ACHN (cell line): Measurements from ENCODE around the gene DPP6.
A peak's percentile ranks its signal among the peaks of the same experiment; 100 is the strongest.

Experiments used
- DNase-seq: peaks from one replicate; pipeline ENCODE4 v3.0.0-alpha.2; 2015
- in situ Hi-C: cut with HindIII; loops from 2 replicates; pipeline ENCODE4 v1.10.0; 2017; ENCODE audit warnings: low sequenced_read_pairs, low pct_ligation_motif_present, low pct_unique_long_range_greater_than_20kb

Gene DPP6

DNA sequence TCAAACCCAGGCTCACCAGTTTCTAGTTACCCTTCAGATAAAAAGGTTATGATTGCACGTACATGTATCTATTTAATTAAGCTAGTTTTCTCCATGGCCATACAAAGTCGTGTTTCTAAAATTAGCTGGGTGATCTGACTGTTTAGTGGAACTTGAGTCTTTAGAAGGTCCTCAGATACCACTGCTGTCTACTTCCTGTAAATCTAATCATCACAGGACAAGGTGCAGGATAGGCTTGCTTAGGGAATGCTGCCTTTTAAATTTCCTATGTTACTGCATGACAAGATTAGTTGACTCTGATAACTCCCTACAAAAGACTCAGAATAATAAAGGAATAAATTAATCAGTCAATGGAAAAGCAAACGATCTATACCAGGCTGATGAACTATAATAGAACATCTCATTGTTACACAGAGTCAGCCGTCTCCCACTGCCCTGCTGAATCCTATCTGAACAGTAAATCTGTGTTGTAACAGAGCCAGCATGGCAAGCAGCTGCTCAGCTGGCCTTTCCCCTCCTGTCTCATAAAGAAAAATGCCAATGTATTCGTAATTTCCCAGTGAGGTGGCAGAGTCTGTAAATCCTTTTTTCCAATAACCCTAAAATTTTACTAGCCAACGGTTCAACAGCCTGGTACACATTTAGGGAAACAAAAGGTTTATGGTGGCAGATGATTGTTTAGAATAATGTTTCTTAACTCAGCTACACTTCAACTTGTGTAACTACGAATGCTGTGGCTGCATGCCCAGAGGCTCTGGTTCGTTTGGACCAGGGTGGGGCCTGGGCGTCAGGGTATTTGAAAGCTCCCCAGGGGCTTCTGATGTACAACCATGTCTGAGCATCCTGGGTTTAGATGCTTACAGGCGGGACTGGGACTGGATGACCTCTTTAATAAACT lies 632.7 kb downstream of the DPP6 start:
- in situ Hi-C loops: no loop called here
- DNase-seq: no peak

DNA sequence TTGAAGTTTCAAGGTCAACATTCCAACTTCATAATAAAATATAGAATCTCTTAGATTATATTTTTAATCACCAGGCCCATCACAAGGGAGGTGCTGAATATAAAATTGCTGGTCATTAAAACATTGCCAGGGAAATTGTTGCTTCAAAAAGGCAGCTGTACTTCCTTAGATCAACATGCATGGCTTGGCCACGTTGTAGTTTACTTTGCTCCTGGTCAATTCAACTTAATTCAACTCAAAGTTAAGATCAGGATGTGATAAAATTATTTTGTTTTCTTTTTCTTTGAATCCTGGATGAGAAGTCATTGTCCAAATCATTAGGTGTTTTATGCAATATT lies 633.3 kb downstream of the DPP6 start:
- in situ Hi-C loops: no loop called here
- no peak for DNase-seq

DNA sequence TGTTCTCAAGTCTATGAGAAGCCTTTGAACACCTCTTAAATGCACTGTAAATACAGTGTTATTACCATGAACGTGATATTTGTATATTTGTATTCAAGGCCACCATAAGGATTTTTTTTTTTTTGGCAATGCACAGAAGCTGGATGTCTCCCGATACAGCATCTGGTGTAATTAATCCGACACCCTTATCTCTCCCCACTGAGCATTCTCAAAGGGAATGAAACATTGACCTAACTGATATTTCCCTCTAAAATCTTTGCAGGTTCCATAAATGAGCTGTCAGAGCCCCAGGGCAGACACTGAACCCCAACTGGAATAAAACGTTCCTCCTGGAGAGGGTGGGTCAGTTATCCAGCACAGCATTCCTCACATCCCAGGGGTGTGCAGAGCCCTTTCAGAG lies 634.1 kb downstream of the DPP6 start:
- DNase-seq: no peak
- in situ Hi-C loops: no loop called here

DNA sequence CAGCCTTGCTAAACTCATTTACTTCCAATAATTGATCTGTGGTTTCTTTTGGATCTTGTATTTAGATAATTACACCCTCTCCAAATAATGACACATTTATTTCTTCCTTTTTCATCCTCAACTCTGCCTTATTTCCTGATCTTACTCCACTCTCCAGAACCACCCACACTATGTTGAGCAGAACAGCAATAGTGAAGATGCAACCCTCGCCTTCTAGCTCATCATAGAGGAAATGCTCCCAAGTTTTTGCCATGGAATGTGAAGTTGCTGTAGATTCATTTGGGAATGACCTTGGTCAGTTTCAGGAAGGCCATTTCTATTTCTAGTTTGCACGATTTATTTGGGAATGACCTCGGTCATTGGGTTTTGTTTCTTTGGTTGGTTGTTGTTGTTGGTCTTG lies 636.8 kb downstream of the DPP6 start:
- DNase-seq: no peak
- in situ Hi-C loops: no loop called here

DNA sequence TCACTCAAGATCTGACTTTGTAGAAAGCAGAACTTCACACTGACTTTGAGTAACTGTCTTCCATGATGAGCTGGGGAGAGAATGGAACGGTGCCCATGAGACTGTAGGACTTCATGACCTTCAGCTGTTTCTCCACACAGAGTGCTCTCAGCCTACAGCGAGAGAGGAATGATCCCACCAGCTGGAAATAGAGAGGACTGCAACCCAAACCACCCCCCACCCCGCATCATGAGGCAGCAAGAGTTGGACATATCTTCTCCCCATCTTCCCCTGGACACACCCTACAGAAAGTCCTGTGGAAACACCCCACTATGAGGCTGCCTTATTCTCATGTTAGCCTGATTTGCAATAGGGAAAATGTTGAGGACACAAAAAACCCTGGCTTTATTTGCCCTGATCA lies 638.2 kb downstream of the DPP6 start:
- no peak for DNase-seq
- in situ Hi-C loops: no loop called here

DNA sequence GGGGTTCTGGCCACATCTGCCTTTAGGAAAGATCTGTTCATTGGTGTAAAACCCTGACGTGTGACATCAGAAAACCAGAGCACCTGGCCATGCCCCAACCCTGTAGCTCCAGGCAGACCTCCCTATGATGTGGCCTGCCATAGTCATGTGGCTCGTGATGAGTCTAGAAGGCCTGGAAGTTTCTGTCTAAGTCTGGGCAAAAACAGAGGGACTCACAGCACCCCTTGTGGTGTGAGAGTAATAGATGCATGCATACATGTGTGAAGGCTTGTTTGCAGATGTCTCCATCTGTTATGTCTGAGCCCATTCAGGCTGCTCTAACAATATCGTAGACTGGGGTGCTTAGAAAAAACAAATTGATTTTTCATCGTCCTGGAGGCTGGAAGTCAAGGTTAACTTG lies 641.5 kb downstream of the DPP6 start:
- in situ Hi-C loops: no loop called here
- no peak for DNase-seq

DNA sequence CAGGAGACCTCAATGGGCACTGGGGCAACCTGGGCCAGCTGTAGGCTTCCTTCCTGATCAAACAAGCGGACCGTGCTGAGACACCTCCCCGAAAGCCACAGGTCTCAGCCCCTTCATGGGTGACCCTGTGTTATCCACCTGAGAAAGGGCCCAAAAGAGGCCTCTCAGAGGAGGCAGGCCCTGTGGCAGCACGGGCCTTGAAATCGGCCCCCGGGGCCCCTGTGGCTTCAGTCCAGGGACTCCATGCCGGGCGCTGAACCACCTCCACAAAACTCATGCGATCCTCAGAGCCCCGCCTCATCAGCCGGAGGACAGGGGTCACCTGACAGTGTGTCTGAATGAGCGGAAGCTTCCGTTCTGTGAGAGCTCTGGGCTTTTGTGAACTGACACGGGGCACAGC lies 643.6 kb downstream of the DPP6 start:
- DNase-seq: no peak
- in situ Hi-C loops: no loop called here

DNA sequence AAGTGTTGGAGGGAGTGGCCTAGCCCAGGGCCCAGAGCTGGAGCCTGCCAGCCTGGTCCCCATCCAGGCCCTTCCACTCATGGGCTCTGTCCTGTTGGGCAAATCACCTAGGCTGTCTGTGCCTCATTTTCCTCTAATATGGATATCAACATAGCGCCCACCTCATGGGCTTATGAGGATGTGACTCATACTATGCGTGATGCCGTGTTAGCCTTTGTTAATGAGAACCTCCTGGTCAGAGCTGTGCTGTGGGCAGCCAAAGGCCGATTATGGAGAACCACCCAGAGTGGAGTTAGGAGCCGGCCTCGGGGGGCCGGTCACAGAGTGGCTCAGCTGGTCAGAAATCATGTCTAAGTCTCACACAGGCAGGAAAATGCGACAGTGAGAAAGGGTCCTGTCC lies 644.4 kb downstream of the DPP6 start:
- in situ Hi-C loops: no loop called here
- no peak for DNase-seq

DNA sequence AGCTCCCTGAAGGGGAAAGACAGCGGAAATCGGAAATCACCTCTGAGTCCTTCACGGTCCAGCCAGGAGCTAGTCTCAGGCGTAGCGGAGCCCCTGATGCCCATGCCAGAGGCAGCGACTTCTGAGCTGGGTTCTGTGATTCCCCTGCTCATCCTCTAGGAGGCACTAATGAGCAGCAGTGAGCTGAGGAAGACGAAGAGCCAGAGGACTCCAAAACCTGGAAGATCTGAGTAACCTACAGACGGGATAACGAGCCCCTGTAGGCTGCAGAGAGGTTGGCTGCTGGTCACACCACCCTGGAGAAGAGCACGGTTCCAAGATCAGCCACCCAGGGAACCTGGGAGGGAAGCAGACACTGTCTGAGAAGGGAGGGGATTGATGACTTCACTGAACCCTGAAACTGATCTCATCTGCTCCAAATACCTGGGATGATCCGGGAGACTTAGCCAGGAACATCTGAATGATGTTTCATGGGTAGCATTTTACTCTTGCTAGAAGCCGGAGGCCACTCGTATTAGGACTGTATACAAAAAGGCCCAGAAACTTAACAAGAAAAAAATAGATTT lies 646.6 kb downstream of the DPP6 start:
- in situ Hi-C loops: no loop called here
- DNase-seq: peak; percentile 37

DNA sequence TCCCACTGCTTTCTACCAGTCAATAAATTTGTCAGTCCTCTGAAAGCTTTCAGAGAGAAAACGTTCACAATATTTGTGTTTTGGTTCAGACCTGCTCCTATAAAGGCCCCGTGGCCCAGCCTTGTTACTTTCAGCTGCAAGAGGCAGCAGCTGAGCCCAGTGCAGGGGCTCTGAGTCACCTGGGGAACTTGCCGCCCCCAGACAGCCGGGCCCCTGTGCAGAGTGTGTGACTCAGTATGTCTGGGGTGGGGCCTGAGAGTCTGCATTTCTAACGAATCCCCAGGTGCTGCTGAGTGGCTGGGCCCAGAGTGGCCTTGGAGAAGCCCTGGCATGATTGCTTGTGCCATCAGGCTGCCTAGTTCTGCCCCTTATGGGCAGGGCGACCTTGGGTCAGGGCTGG lies 647.2 kb downstream of the DPP6 start:
- in situ Hi-C loops: no loop called here
- DNase-seq: no peak

DNA sequence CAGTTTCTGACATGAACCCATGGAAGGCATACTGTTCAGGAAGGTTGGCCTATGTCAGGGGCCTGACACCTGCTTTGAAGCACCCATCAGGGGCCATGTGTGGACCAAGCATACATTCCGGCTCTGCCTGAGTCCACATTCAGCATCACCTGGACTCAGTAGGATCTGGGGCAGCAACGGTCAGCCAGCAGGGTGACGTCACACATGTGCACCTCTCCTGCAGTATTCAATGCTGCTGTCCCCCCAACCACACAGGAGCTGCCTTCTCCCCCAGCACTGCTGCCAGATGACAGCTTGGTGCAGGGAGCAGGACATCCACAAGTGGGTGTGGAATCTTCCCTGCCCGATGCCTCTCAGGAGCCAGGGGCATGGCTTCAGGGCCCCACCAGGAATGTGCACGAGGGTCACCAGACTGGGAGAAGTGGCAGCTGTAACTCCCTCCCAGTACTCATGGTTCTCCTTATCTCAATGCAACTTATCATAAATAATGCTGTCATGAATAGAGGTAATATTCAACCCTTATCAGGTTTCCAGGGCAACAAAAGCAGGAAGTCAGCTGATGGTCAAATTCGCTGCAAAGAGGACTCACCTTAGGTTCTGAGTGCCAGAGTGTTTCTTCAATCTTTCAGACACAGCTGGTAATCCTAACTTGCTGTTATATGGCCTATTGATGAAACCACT lies 657.8 kb downstream of the DPP6 start:
- in situ Hi-C loops: no loop called here
- DNase-seq: no peak

DNA sequence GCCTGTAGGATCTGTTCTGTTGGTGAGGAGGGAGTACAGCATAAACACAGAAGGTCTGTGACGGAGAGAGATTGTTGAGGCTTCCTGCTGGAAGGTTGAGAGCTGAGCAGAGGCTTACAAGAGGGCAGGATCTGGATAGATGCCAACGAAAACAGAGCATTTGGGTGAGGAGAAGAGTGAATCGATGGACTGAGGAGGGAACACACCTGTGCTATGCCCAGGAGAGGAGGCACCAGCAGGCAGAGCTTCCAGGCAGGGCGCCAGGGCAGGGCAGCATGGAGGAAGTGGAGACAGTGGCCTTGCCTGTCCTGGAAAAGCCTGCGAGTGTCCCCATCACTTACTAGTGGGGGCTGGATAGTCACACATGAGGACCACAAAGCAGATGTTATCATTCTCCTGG lies 667.8 kb downstream of the DPP6 start:
- in situ Hi-C loops: no loop called here
- no peak for DNase-seq

DNA sequence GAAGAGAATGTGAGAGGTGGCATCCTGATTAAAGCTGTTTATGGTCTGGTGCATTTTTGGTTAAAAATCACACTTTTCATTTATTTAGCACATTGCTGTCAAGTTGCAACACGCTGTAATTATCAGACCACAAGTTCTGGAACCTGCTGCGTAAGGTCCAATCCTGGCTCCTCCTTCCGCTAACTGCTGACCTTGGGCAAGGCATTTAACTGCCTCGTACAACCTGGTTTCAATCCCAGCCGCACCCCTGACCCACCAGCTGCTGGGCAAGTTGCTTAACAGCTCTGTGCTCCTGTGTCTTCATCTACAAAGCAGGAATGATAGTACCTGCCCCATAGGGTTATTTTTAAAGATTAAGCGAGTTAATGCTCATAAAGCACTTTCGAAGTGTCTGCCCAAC lies 668.9 kb downstream of the DPP6 start:
- in situ Hi-C loops: no loop called here
- DNase-seq: no peak

DNA sequence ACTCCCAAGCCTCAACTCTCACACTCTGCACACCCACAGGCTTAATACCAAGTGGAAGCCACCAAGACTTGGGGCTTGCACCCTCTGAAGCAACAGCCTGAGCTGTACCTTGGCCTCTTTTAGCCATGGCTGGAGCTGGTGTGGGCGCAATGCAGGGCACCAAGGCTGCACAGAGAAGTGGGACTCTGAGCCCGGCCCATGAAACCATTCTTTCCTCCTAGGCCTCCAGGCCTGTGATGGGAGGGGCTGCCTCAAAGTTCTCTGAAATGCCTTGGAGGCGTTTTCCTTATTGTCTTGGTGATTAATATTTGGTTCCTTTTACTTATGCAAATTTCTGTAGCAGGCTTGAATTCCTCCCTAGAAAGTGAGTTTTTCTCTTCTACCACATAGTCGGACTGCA lies 674.2 kb downstream of the DPP6 start:
- no peak for DNase-seq
- in situ Hi-C loops: no loop called here

DNA sequence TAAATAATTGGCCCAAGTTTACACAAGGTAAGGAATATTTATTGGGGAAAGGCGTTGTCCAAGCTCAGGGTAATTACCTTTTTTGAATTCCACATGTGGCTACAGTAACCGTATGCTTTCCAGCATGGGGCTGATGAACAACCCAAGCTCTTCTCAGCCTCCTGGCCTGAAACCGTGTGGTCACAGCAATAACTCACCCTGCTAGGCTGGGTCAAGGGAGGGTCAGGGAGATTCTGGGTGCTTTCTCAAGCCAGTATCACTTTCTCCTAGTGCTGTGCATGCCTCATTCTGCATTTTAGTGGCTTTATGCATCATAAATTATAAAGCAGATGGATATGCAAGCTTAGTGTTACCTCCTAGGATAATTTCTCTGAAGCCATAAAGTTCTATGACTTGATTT lies 676.9 kb downstream of the DPP6 start:
- DNase-seq: no peak
- in situ Hi-C loops: no loop called here

DNA sequence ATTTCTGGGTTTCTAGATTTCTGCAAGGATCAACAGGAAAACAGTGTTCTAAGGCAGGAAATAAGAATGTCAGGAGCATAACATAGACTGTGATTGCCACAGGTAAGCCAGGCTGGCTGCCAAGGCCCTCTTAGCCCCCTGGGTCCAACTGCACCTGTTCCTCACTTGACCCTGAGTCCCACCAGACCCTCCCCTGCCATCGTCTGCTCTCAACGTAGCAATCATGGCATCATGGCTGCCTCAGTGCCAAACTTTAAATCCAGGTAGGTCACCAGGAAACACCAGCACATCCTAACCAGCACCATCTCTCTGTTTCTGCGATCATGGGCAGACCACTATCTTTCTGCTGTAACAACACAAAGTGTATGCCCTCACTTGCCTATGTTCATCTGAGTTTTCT lies 683.6 kb downstream of the DPP6 start:
- in situ Hi-C loops: no loop called here
- no peak for DNase-seq

DNA sequence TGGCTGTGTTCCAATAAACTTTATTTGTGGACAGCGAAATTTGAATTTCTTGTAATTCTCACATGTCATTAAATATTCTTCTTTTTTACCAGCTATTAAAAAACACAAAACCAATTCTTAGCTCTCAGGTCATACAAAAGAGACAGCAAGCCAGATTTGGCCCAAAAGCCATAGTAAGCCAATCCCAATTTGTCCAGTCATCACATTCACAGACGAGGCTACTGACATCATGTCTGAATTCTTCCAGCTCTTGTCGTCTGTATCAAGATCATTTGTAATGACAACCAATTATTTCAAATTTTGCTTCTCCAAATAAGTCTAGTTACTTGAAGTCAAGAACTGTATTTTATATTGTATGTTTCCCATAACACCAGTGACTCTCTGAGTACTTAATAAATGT lies 684.2 kb downstream of the DPP6 start:
- in situ Hi-C loops: no loop called here
- no peak for DNase-seq

DNA sequence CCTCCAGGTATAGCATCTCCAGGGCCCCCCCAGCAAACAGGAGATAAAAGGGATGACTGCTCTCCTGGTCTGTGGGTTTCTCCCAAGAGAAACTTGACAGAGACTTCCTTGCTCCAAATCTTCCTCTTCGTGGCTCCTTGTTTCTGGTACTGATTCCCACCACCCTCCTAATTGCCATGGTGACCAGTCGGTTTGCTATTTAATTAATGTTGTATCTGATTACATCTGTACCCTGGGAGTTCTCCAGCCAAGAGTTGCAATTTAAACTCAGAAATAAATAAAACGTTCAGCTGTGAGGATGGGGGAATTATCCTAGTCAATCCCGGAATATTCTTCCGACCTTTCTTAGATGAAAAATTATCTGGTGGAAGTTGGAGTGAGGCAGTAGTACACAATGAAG lies 686.0 kb downstream of the DPP6 start:
- in situ Hi-C loops: no loop called here
- no peak for DNase-seq

DNA sequence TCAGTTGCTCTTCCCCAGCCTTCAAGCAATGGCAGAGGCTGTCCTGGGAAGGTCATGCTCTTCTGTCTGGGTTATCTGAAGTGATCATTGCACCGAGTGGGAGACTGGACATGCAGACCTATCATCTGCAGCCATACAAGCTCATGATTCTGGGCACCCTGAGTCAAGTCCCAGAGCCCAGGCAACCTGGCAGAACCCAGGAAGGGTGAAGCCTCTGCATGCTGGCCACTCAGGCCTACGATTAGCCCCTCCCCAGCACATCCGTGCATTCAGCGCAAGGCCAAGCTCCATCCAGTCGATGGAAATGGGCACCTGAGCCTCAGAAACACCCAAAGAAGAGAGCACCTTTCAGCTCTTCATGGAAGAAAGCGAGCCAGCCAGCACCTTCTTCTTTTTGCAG lies 688.9 kb downstream of the DPP6 start:
- in situ Hi-C loops: no loop called here
- DNase-seq: no peak

DNA sequence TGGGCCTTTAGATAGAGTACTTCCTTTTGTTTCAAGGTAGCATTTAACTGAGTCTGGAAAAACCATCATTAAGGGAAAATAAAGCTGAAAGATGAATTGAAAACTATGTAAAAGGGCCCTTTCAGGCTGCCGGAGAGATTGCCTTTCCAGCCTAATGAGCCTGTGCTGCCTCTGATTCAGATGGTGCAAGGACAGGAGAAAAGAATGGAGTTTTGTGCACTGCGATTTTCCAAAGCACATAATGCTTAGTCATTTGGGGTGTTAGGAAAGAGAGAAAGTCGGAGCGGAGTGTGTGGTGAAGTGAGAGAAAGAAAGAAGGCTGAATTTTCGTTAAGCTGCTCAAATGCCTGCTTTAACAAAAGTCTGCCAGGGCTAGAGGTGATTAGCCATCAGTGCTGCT lies 691.0 kb downstream of the DPP6 start:
- in situ Hi-C loops: no loop called here
- DNase-seq: no peak
